Hematopoietic multipotent progenitor cell treated with erythropoietin and hydrocortisone succinate and interleukin-3 and kit ligand, for 8 days (in vitro differentiated cells): Measurements from ENCODE around the gene PLEKHG4B.
"Not testable (repeated sequence)": the region's sequence is repeated elsewhere in the genome, so short reads cannot be mapped to it uniquely, and the experiment has no call there.

Experiments
- DNase-seq: peaks from one replicate; pipeline ENCODE4 v3.0.0-alpha.2; 2015

The PLEKHG4B gene

DNA sequence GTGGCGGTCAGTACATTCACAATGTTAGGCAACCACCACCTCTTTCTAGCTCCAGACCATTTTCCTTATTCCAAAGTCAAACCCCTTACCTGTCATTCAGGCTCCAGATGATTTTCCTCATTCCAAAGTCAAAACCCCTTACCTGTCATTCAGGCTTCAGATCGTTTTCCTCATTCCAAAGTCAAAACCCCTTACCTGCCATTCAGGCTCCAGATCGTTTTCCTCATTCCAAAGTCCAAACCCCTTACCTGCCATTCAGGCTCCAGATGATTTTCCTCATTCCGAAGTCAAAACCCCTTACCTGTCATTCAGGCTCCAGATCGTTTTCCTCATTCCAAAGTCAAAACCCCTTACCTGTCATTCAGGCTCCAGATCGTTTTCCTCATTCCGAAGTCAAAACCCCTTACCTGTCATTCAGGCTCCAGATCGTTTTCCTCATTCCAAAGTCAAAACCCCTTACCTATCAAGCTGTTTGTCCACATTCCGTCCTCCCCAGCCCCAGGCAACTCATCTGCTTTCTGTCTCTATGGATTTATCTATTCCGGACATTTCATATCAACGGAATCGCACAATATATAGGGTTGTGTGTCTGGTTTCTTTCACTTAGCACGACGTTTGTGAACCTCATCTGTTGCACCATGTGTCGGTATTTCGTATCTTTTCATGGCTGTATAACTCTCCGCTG, 5.2 kb downstream of the PLEKHG4B start:
- DNase-seq, result no peak

DNA sequence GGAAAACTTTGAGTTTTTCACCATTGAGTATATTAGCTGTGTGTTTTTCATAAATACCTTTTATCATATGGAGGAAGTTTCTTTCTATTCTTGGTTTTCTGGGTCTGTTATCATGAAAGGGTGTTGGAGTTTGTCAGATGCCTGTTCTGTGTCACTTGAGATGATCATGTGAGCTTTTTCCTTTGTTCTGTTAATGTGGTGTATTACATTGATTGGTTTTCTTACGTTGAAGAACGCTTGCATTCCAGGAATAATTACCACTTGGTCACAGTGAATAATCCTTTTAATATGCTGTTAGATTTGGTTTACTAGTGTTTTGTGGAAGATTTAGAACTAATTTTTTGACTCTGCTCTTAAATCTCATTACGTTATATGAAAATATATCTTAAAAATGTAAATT, 7.8 kb downstream of the PLEKHG4B start:
- no peak for DNase-seq

- DNase-seq, result no peak
These were observed 10.6 kb downstream of the PLEKHG4B start for GRCh38 chr5:102411-103043.

- not testable (repeated sequence) for DNase-seq
These were observed 12.1 kb downstream of the PLEKHG4B start for GRCh38 chr5:104106-104505.

- no peak for DNase-seq
These were observed 12.9 kb downstream of the PLEKHG4B start for GRCh38 chr5:104778-105296.

DNA sequence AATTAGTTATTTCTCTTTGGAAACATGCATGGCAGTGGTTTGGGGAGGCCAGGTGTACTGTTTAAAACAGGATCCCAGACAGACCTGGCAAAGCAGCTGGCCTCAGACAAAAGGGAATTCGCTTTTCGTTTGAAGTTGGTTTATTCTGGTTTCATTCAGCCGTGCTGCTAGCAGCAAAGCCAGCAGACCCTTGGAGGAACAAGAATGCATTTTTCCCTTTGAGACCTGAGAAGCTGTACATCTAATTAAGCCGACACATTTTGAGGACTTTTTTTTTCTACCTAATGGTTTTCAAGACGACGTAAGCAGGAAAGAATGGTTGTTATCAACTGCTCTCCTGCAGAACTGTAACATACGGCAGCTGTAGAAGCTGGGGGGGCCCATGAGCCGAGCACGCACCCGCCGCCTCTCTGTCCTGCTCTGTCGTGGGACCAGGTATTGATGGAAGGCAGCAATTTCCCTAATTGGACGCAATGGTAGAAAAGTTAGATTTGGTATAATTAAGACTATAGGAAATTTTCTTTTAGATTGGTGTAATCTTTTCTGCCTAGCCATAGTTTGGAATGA, 13.6 kb downstream of the PLEKHG4B start:
- no peak for DNase-seq

GRCh38 chr5:106587-106986, 14.6 kb downstream of the PLEKHG4B start:
- no peak for DNase-seq

- DNase-seq, result no peak
These were observed 15.6 kb downstream of the PLEKHG4B start for GRCh38 chr5:107526-107925.

GRCh38 chr5:109826-110225, 17.9 kb downstream of the PLEKHG4B start:
- no peak for DNase-seq

DNA sequence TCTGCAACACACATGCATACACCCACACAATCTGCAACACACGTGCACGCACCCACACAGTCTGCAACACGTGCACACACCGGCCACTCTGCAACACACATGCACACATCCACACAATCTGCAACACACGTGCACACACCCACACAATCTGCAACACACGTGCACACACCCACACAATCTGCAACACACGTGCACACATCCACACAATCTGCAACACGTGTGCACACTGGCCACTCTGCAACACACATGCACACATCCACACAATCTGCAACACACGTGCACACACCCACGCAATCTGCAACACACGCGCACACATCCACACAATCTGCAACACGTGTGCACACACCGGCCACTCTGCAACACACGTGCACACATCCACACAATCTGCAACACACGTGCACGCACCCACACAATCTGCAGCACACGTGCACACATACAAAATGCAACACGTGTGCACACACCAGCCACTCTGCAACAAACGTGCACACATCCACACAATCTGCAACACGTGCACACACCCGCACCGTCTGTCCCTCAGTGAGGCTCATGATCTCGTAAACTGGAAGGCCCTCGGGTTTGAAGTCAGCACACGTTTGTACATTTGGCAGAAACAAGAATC, 18.4 kb downstream of the PLEKHG4B start:
- no peak for DNase-seq

- DNase-seq, result no peak
These were observed 19.2 kb downstream of the PLEKHG4B start for GRCh38 chr5:111171-111570.

DNA sequence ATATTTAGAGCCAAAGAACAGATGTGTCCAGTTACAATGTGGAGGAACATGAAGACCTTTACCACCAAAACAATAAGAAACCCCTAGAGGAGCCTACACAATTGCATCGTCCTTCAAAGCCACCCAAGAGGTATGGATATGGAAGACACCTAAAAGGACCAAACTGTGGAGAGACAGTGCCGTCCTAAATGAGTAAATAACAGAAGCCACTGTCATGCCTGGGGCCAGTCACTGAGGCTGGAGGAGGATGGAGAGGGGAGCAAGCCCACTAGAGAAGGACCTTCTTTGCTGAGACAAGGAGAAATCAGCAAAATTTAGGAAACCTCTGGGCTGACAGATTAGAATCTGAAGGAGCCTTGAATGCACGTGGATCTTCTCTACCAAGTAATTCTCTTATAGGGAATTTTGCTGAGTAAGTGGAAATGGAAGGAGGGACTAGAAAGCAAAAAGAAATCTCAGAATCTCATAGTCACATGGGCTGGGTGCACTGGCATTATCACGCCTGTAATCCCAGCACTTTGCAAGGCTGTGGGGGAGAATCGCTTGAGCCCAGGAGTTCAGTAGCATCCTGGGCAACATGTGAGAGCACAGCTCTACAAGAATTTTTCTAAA, 27.6 kb downstream of the PLEKHG4B start:
- no peak for DNase-seq

- DNase-seq, result no peak
These were observed 29.5 kb downstream of the PLEKHG4B start for GRCh38 chr5:121432-121831.

DNA sequence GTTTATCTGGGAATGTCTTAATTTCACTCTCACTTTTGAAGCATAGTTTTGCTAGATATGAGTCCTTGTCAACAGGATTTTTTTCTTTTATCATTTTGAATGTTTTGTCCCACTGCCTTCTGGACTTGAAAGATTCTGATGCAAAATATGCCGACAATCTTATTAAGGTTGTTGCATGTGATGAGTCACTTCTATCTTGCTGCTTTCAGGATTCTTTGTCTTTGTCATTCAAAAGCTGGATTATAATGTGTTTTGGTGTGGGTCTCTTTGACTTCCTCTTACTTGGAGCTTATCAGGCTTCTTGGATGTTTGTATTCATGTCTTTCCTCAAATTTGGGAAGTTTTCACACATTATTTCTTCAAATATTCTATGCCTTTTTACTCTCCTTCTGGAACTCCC, 33.8 kb downstream of the PLEKHG4B start:
- no peak for DNase-seq

- no peak for DNase-seq
These were observed 34.8 kb downstream of the PLEKHG4B start for GRCh38 chr5:126806-127205.

DNA sequence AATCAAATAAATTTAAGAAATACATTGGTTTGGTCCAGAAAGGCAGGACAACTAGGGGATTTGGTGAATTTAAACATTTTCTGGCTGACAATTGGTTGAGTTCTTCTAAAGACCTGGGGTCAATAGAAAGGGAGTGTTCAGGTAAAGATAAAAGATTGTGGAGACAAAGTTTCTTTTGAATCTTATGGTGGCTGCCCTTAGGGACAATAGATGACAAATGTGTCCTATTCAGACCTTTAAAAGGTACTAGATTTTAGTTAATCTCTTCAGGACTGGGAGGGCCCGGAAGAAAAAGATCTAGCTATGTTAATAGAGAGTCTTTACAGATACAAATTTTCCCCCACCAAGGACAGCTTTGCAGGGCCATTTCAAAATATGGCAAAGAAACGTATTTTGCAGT, 35.9 kb downstream of the PLEKHG4B start:
- DNase-seq, result no peak

DNA sequence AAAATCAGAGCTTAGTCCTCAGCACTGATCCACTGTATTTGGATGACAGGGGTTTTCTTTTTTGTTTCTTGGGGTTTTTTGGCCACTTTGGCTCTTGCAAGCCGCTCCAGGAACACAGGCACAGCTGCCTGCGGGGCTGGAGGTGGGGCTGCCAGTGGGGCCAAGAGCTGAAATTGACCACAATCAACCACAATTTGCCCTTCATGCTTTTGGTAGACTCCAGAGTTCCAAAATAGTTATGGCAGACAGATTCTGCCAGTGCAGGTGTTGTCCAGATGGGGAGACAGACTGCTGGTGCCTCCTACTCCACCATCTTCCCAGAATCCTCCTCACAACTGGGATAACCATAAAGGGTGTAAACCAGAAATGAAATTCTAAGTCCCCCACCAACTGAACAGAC, 36.5 kb downstream of the PLEKHG4B start:
- DNase-seq, result no peak

DNA sequence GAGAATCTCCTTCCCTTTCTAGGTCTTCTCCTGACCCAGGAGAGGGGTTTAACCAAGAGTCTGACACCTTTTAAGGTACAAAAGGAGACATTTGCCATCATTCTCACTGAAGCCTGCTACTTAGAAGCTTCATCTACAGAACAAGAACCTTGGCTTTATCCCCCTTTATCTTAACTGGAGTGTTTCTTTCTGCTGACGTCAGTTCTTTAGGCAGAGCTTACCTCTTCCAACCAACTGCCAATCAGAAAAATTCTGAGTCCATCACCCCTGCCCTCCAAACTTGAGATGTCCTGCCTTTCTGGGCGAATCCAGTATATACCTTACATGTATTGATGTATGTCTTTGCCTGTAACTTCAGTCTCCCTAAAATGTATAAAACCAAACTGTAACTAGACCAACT, 37.2 kb downstream of the PLEKHG4B start:
- no peak for DNase-seq

DNA sequence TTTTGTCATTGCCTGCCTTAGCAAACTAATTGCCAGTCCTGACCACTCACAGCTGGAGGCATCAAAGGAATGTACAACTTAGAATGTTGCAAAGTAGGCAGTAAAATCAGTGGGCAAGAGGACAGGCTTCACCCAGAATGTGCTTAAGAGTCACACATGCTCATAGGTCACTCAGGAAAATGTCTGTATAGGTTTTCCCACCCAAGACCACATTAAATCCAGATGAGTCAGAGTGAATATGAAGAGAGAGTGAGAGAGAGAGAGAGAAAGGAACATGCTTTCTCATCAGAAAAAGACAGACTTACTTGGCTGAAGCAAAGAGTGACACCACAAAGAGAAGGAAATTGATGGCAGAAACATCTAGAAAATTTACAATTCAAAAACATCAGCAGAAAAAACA, 37.9 kb downstream of the PLEKHG4B start:
- no peak for DNase-seq

DNA sequence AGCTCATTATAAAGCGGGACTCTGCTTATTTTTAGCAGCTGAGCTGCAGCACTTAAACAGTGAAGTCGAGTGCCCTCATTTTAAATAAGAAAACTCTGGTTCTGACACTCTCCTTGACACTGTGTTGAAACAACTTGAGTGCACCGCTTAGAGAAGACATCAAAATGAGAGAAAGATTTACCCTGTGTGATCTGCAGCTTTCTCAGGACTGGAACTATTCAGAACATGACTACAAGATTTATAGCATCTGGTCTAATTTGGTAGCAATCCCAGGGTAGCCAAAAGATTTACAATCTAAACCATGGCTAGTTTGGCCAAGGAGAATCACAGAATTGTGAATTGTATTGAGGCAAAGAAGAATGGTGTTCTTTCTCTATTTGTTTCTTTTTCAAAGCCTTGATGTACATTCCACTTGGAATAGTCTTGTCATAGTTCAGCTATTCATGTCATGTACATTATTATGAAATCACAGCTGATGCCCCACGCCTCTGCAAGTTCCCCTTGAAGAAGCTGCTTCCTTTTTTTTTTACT, 38.7 kb downstream of the PLEKHG4B start:
- no peak for DNase-seq

DNA sequence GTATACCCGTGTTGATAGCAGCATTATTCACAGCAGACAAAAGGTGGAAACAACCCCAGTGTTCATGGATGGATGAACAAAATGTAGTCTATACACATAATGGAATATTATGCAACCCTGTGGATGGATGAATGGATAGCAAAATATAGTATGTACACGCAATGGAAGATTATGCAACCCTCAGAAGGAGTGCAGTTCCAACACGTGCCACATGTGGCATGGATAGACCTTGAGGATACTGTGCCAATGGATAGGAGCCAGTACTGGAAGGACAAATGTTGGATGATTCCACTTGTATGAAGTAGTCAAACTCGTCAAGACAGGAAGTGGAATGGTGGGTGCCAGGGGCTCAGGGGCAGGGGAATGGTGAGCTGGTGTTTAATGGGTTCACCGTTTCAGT, 44.9 kb downstream of the PLEKHG4B start:
- no peak for DNase-seq

- DNase-seq, result no peak
These were observed 45.8 kb downstream of the PLEKHG4B start for GRCh38 chr5:137741-138140.

DNA sequence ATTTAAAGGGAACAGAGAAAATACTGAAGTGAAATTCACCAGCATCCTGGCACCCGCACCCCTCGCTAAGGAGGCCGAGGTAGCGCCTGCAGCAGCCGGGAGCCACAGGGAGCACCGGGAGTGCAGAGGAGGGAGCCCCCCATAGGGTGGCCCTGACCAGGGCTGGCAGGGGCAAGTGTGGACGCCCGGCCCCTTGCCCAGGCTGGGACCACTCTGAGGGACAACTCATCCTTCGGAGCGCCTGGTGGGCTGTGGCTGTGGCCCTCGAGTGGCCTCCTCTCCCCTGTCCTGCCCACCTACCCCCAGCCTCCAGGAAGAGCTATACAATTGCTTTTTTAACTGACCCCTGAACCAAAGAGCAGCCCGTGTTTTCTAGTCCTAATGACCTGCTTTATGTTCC, 47.0 kb downstream of the PLEKHG4B start:
- no peak for DNase-seq
